ENCODE results near the gene CCL1.
"Not testable (repeated sequence)": the region's sequence is repeated elsewhere in the genome, so short reads cannot be mapped to it uniquely, and the experiment has no call there.

The CCL1 gene

GRCh38 chr17:34354637-34355036, 8.4 kb downstream of the CCL1 start:
- H3K27me3 ChIP-seq (ENCODE audit: low read depth, low read length): no peaks in the 10 kb centered on the region
- no peaks in the 10 kb centered on the region for H3K36me3 ChIP-seq (ENCODE audit: control insufficient read depth in 1 of 2, insufficient read depth in 2 of 2, low read length in 2 of 2)
- H3K27ac ChIP-seq (ENCODE audit: low read length): no peak overlapping the region
- no peak overlapping the region for H3K4me3 ChIP-seq (ENCODE audit: low read depth in 1 of 2, low read length in 2 of 2)
- no peaks in the 10 kb centered on the region for H3K4me1 ChIP-seq (ENCODE audit: control insufficient read depth in 1 of 2, insufficient read depth in 2 of 2, low read length in 2 of 2)
- H3K9me3 ChIP-seq (ENCODE audit: control insufficient read depth in 1 of 2, low read length in 2 of 2): no peaks in the 10 kb centered on the region

DNA sequence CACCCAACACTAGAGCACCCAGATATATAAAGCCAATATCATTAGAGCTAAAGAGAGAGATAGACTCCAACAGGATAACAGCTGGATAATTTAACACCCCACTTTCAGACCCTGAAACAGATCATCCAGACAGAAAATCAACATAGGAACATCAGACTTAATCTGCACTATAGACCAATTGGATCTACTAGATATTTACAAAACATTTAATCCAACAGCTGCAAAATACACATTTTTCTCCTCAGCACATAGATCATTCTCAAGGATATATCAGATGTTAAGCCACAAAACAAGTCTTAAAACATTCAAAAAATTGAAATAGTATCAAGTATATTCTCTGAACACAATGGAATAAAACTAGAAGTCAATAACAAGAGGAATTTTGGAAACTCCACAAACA, 10.8 kb downstream of the CCL1 start:
- Histone ChIP-seq H3K36me3 (ENCODE audit: control insufficient read depth in 1 of 2, insufficient read depth in 2 of 2, low read length in 2 of 2) (no peaks in the 10 kb centered on the region), H3K27me3 (ENCODE audit: low read depth, low read length) (no peaks in the 10 kb centered on the region), H3K9me3 (ENCODE audit: control insufficient read depth in 1 of 2, low read length in 2 of 2) (no peaks in the 10 kb centered on the region), H3K27ac (ENCODE audit: low read length) (no peak overlapping the region), H3K4me3 (ENCODE audit: low read depth in 1 of 2, low read length in 2 of 2) (no peak overlapping the region), H3K4me1 (ENCODE audit: control insufficient read depth in 1 of 2, insufficient read depth in 2 of 2, low read length in 2 of 2) (no peaks in the 10 kb centered on the region)

- Histone ChIP-seq H3K27me3 (ENCODE audit: low read depth, low read length) (no peaks in the 10 kb centered on the region), H3K9me3 (ENCODE audit: control insufficient read depth in 1 of 2, low read length in 2 of 2) (no peaks in the 10 kb centered on the region), H3K36me3 (ENCODE audit: control insufficient read depth in 1 of 2, insufficient read depth in 2 of 2, low read length in 2 of 2) (no peaks in the 10 kb centered on the region), H3K4me3 (ENCODE audit: low read depth in 1 of 2, low read length in 2 of 2) (no peak overlapping the region), H3K4me1 (ENCODE audit: control insufficient read depth in 1 of 2, insufficient read depth in 2 of 2, low read length in 2 of 2) (no peaks in the 10 kb centered on the region), H3K27ac (ENCODE audit: low read length) (no peak overlapping the region)
Observed at GRCh38 chr17:34351096-34351495, 11.9 kb downstream of the CCL1 start.

GRCh38 chr17:34349751-34350150, 13.3 kb downstream of the CCL1 start:
- no peak overlapping the region for H3K4me3 ChIP-seq (ENCODE audit: low read depth in 1 of 2, low read length in 2 of 2)
- H3K36me3 ChIP-seq (ENCODE audit: control insufficient read depth in 1 of 2, insufficient read depth in 2 of 2, low read length in 2 of 2): no peaks in the 10 kb centered on the region
- H3K4me1 ChIP-seq (ENCODE audit: control insufficient read depth in 1 of 2, insufficient read depth in 2 of 2, low read length in 2 of 2): no peaks in the 10 kb centered on the region
- H3K27me3 ChIP-seq (ENCODE audit: low read depth, low read length): no peaks in the 10 kb centered on the region
- H3K27ac ChIP-seq (ENCODE audit: low read length): no peak overlapping the region
- H3K9me3 ChIP-seq (ENCODE audit: control insufficient read depth in 1 of 2, low read length in 2 of 2): no peaks in the 10 kb centered on the region

DNA sequence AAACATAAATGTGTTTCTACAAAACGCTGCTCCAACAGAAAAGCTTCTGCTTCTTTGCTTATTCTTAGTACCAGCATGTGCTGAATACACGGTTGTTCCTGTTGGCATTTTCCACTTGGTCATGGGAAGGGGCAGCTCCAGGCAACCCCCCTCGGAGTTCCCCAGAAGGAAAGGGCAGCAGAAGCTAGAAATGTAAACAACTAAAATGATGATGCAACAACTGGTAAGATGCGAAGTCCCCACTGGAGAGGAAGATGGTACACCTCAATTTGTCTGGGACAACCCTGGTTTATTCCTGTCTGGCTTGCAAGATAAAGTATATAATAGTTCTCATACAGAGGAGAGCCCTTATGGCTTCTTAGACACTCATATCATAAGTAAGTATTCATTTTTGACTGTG, 16.0 kb downstream of the CCL1 start:
- Histone ChIP-seq H3K9me3 (ENCODE audit: control insufficient read depth in 1 of 2, low read length in 2 of 2) (no peaks in the 10 kb centered on the region), H3K4me1 (ENCODE audit: control insufficient read depth in 1 of 2, insufficient read depth in 2 of 2, low read length in 2 of 2) (no peaks in the 10 kb centered on the region)

GRCh38 chr17:34341916-34342315, 21.1 kb downstream of the CCL1 start:
- H3K9me3 ChIP-seq (ENCODE audit: control insufficient read depth in 1 of 2, low read length in 2 of 2): no peaks in the 10 kb centered on the region
- H3K27me3 ChIP-seq (ENCODE audit: low read depth, low read length): no peaks in the 10 kb centered on the region
- no peaks in the 10 kb centered on the region for H3K4me1 ChIP-seq (ENCODE audit: control insufficient read depth in 1 of 2, insufficient read depth in 2 of 2, low read length in 2 of 2)

More for the DNA sequence above, 16.0 kb downstream of the CCL1 start:
- H3K27ac ChIP-seq (ENCODE audit: low read length): no peak overlapping the region
- no peak overlapping the region for H3K4me3 ChIP-seq (ENCODE audit: low read depth in 1 of 2, low read length in 2 of 2)
- H3K27me3 ChIP-seq (ENCODE audit: low read depth, low read length): no peaks in the 10 kb centered on the region
- H3K36me3 ChIP-seq (ENCODE audit: control insufficient read depth in 1 of 2, insufficient read depth in 2 of 2, low read length in 2 of 2): no peaks in the 10 kb centered on the region

GRCh38 chr17:34339138-34339770, 23.8 kb downstream of the CCL1 start:
- Histone ChIP-seq H3K36me3 (ENCODE audit: control insufficient read depth in 1 of 2, insufficient read depth in 2 of 2, low read length in 2 of 2) (no peaks in the 10 kb centered on the region), H3K4me1 (ENCODE audit: control insufficient read depth in 1 of 2, insufficient read depth in 2 of 2, low read length in 2 of 2) (no peaks in the 10 kb centered on the region), H3K27me3 (ENCODE audit: low read depth, low read length) (no peaks in the 10 kb centered on the region), H3K9me3 (ENCODE audit: control insufficient read depth in 1 of 2, low read length in 2 of 2) (no peaks in the 10 kb centered on the region), H3K4me3 (ENCODE audit: low read depth in 1 of 2, low read length in 2 of 2) (no peak overlapping the region), H3K27ac (ENCODE audit: low read length) (no peak overlapping the region)

More at GRCh38 chr17:34341916-34342315, 21.1 kb downstream of the CCL1 start:
- Histone ChIP-seq H3K36me3 (ENCODE audit: control insufficient read depth in 1 of 2, insufficient read depth in 2 of 2, low read length in 2 of 2) (no peaks in the 10 kb centered on the region), H3K27ac (ENCODE audit: low read length) (no peak overlapping the region), H3K4me3 (ENCODE audit: low read depth in 1 of 2, low read length in 2 of 2) (no peak overlapping the region)

- Histone ChIP-seq H3K9me3 (ENCODE audit: control insufficient read depth in 1 of 2, low read length in 2 of 2) (no peaks in the 10 kb centered on the region), H3K4me3 (ENCODE audit: low read depth in 1 of 2, low read length in 2 of 2) (no peak overlapping the region), H3K36me3 (ENCODE audit: control insufficient read depth in 1 of 2, insufficient read depth in 2 of 2, low read length in 2 of 2) (no peaks in the 10 kb centered on the region), H3K4me1 (ENCODE audit: control insufficient read depth in 1 of 2, insufficient read depth in 2 of 2, low read length in 2 of 2) (no peaks in the 10 kb centered on the region), H3K27me3 (ENCODE audit: low read depth, low read length) (no peaks in the 10 kb centered on the region), H3K27ac (ENCODE audit: low read length) (no peak overlapping the region)
Observed at GRCh38 chr17:34337701-34338100, 25.3 kb downstream of the CCL1 start.

DNA sequence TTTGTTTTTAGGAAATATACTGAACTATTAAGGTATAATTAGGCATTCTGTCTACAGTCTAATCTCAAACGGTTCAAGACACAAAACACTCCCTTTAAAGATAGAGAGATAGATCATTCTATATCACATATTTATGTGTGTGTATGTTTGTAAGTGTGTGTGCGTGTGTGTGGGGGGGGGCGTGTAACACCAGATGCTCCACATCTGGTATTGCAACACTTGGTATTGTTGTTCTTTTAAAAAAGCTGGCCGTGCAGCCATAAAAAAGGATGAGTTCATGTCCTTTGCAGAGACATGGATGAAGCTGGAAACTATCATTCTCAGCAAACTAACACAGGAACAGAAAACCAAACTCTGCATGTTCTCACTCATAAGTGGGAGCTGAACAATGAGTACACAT, 35.5 kb downstream of the CCL1 start:
- H3K27me3 ChIP-seq (ENCODE audit: low read depth, low read length); H3K9me3 ChIP-seq (ENCODE audit: control insufficient read depth in 1 of 2, low read length in 2 of 2); H3K4me3 ChIP-seq (ENCODE audit: low read depth in 1 of 2, low read length in 2 of 2); H3K4me1 ChIP-seq (ENCODE audit: control insufficient read depth in 1 of 2, insufficient read depth in 2 of 2, low read length in 2 of 2); H3K36me3 ChIP-seq (ENCODE audit: control insufficient read depth in 1 of 2, insufficient read depth in 2 of 2, low read length in 2 of 2); H3K27ac ChIP-seq (ENCODE audit: low read length): not testable (repeated sequence)

- H3K4me3 ChIP-seq (ENCODE audit: low read depth in 1 of 2, low read length in 2 of 2): no peak overlapping the region
- no peaks in the 10 kb centered on the region for H3K9me3 ChIP-seq (ENCODE audit: control insufficient read depth in 1 of 2, low read length in 2 of 2)
- no peaks in the 10 kb centered on the region for H3K4me1 ChIP-seq (ENCODE audit: control insufficient read depth in 1 of 2, insufficient read depth in 2 of 2, low read length in 2 of 2)
- no peak overlapping the region for H3K27ac ChIP-seq (ENCODE audit: low read length)
- no peaks in the 10 kb centered on the region for H3K36me3 ChIP-seq (ENCODE audit: control insufficient read depth in 1 of 2, insufficient read depth in 2 of 2, low read length in 2 of 2)
- no peaks in the 10 kb centered on the region for H3K27me3 ChIP-seq (ENCODE audit: low read depth, low read length)
Observed at GRCh38 chr17:34321964-34322363, 41.1 kb downstream of the CCL1 start.

DNA sequence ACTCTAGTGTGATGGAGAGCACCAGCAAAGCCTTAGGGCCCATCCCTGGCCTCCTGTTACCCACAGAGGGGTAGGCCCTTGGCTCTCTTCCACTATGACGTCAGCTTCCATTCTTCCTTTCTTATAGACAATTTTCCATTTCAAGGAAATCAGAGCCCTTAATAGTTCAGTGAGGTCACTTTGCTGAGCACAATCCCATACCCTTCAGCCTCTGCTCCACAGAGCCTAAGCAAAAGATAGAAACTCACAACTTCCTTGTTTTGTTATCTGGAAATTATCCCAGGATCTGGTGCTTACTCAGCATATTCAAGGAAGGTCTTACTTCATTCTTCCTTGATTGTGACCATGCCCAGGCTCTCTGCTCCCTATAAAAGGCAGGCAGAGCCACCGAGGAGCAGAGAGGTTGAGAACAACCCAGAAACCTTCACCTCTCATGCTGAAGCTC, 44.0 kb downstream of the CCL1 start, which contains the start of gene CCL8:
Gene CCL8, plus strand, starts transcription at position 397 of the 445 bp plus-strand sequence. CDS start 67 bp downstream, outside the sequence.
- no peaks in the 10 kb centered on the region for H3K36me3 ChIP-seq (ENCODE audit: control insufficient read depth in 1 of 2, insufficient read depth in 2 of 2, low read length in 2 of 2)
- H3K4me1 ChIP-seq (ENCODE audit: control insufficient read depth in 1 of 2, insufficient read depth in 2 of 2, low read length in 2 of 2): peaks cover 0 to 6% of the 10 kb centered on the region in 2 donors
- H3K27ac ChIP-seq (ENCODE audit: low read length): peak within 1 kb of the TSS; percentile 3
- no peak within 1 kb of the TSS for H3K4me3 ChIP-seq (ENCODE audit: low read depth in 1 of 2, low read length in 2 of 2)
- no peaks in the 10 kb centered on the region for H3K27me3 ChIP-seq (ENCODE audit: low read depth, low read length)
- no peaks in the 10 kb centered on the region for H3K9me3 ChIP-seq (ENCODE audit: control insufficient read depth in 1 of 2, low read length in 2 of 2)

- no peak overlapping the region for H3K4me3 ChIP-seq (ENCODE audit: low read depth in 1 of 2, low read length in 2 of 2)
- H3K36me3 ChIP-seq (ENCODE audit: control insufficient read depth in 1 of 2, insufficient read depth in 2 of 2, low read length in 2 of 2): no peaks in the 10 kb centered on the region
- no peak overlapping the region for H3K27ac ChIP-seq (ENCODE audit: low read length)
- peaks cover 0 to 6% of the 10 kb centered on the region in 2 donors for H3K4me1 ChIP-seq (ENCODE audit: control insufficient read depth in 1 of 2, insufficient read depth in 2 of 2, low read length in 2 of 2)
- H3K27me3 ChIP-seq (ENCODE audit: low read depth, low read length): no peaks in the 10 kb centered on the region
- H3K9me3 ChIP-seq (ENCODE audit: control insufficient read depth in 1 of 2, low read length in 2 of 2): no peaks in the 10 kb centered on the region
Observed at GRCh38 chr17:34318474-34318873, 44.6 kb downstream of the CCL1 start.
